Erythroblast (primary cell): ENCODE data around the gene THAP6.
"Not testable (repeated sequence)": the region's sequence is repeated elsewhere in the genome, so short reads cannot be mapped to it uniquely, and the experiment has no call there.

ENCODE experiments used
- DNase-seq, 2 experiments: peaks; one replicate each; lab custom pipeline; 2025; lab: John Stamatoyannopoulos, UW
- GATA1 ChIP-seq: IDR thresholded peaks from 2 replicates; pipeline ENCODE4 v1.6.1; 2011; ENCODE audit warnings: low read depth, mild to moderate bottlenecking, control low read depth, low read length, moderate library complexity
- POLR2A ChIP-seq: IDR thresholded peaks from 2 replicates; pipeline ENCODE4 v1.6.1; 2011; ENCODE audit warnings: mild to moderate bottlenecking, low read length

THAP6 gene

DNA sequence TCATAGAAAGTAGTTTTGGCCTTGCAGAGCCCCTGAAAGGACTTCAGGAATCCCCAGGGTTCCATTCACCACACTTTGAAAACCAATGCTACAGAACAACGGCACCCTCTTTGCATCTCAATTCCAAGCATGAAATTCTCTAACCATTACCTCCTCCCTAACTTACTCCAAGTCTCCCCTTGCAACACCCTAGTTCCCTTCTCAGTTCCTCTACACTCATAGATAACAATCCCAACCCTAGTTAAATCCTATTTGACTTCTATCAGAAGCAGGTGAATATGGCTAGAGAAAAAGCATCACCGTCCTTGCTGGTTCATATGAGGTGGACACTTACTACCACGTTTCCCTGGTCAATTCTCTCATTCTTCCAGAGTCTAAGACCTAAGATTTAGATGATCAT, 2.4 kb upstream of the THAP6 start:
- peak; percentile 7 to 22 for DNase-seq
- TF ChIP-seq GATA1, result no peak
- TF ChIP-seq POLR2A, result no peak

DNA sequence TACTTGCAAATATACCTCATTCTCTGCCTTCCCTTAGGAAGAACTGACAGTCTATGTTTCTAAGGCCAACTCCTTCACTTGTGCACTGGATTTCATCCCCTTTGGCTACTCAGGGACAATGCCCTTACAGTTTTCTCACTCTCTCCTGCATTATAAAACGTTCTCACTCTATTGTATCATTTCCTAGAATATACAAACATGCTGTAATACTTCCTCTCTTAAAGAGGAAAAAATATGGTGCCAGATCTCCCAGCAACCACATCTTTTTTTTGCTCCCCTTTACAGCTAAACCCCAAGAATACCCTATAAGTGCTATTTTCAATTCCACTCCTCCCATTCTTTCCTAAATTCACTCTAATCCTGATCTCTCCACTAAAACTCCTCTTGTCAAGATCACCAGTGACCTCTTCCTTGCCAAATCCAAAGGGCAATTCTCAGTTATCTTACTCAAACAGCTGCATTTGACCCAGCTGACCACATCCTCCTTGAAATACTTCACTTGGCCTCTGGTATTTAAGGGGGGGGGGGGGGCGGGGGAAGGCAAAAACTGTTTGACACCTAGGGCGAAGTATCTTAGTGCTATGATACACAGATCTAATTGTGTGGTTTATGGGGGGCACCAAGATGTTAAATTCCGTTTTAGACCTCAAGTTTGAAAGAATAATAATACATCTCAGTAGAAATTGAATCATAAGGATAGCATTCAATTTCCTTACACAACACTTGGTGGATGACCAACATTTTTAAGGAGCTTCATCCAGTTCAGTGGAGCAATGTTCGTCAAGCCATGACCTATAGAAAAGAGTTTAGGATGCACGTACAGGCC, 1.7 kb upstream of the THAP6 start:
- TF ChIP-seq GATA1 (no peak), POLR2A (no peak)
- DNase-seq, result peak; percentile 58 to 83

DNA sequence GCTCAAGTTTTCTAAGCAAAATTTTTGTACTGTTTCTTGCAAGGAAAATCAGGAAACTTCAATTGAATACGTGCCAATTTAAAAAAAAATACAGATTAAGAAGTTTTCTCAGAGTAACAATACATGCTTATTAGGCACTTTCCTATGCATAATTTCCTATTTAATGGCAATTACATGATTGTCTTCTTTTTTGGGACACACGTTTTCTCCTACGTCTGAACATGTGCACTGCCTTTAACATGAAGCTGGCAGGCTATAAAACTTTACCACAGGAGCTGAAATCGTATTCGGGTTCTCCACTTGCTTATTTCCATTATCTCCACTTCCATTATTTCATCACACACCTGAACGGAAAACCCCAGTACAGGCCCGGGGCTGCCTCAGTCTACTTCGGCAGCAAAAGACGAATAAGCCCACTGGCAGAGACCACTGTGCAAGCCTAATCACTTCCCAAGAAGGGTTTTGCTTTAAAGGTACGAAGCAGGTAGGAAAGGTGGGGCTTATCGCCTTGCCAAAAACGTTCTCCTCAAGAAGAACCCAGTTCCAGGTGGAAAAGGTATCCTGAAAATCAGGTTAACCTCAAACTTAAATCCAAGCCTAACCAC, 645 bp upstream of the THAP6 start:
- peak; percentile 39 to 43 for DNase-seq
- TF ChIP-seq POLR2A (no peak), GATA1 (no peak)

DNA sequence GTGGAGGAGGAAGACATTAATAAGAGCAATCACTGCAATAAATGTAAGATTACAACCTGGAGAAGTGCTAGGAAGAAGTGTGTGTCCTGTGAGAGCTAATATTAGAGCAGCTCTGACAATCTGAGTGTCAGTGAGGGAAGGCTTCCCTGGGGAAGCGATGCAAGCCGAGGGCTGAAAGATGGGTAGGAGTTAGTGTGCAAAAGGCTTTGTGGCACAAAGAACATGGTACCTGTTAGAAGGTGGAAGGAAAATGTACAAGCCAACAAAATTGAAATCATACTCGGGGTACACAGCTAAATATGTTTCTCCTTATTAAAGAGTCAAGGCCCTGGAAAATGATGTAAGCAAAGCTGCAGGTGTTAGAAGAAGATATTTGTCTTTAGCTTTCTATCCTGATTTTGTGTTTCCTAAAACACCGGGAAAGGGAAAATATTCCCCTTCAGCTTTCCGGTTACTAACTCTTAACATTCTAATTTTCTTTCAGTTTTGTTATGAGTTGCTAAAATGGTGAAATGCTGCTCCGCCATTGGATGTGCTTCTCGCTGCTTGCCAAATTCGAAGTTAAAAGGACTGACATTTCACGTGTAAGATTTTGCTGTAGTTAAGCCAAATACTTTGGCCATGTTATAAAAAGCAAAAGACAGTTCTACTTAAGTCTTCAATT, 808 bp downstream of the THAP6 start:
- DNase-seq, result peak in 1 of 2 experiments; percentile 35
- no peak for TF ChIP-seq POLR2A
- TF ChIP-seq GATA1, result no peak

DNA sequence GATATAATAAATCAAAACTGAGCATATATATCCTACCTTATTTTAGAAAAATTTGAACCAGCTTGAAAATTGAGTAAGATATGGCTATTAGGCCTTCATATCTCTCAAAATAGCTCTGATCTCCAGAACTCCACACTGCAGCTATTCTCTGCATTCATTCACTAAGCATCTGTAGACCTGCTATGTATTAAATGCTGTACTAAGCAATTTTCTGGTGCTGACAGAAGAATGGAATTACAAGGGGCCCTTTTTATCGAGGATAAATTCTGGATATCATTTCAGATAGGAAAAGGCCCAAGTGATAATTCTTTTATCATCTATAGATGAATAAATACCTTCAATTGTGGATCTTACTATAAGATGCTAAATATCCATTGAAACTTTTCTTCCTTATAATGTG, 1.9 kb downstream of the THAP6 start:
- TF ChIP-seq GATA1 (no peak), POLR2A (no peak)
- DNase-seq, result no peak

DNA sequence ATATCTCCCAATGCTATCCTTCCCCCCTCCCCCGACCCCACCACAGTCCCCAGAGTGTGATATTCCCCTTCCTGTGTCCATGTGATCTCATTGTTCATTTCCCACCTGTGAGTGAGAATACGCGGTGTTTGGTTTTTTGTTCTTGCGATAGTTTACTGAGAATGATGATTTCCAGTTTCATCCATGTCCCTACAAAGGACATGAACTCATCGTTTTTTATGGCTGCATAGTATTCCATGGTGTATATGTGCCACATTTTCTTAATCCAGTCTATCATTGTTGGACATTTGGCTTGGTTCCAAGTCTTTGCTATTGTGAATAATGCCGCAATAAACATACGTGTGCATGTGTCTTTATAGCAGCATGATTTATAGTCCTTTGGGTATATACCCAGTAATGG, 5.2 kb downstream of the THAP6 start:
- DNase-seq, result not testable (repeated sequence)

DNA sequence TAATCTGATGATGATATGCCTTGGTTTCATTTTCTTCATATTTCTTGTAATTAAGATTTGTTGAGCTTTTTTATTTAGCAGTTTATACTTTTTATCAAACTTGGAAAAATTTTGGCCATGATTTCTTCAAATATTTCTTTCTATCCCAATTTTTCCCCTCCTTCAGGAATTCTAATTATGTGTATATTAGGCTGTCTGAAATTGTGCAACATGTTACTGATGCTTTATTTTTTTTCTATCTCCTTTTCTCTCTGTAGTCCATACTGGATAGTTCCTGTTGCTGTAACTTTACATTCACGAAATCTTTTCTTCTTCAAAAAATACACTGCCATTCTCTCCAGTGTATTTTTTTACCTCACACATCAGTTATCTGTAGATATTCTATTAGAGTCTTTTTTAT, 10.8 kb downstream of the THAP6 start:
- TF ChIP-seq GATA1, result no peak
- no peak for TF ChIP-seq POLR2A
- DNase-seq, result no peak

DNA sequence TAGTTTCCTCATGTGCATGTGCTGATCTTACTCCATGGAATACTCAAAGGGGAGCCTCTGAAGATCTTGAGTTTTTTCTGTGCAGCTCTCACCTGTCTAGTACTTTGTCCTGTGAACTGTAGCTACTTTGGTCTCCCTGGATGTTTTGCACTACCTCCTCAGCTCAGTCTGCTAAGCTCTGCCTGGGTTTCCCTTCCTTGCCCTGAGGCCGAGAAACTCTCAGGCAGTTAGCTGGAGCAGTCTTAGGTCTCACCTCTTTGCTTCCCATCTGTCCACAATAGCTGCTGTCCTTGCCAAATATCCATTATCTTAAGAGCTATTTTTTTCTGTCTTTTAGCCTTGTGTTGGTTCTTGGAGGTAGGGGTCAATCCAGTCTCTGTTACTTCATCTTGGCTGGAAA, 11.6 kb downstream of the THAP6 start:
- TF ChIP-seq POLR2A, result no peak
- TF ChIP-seq GATA1, result no peak
- no peak for DNase-seq

DNA sequence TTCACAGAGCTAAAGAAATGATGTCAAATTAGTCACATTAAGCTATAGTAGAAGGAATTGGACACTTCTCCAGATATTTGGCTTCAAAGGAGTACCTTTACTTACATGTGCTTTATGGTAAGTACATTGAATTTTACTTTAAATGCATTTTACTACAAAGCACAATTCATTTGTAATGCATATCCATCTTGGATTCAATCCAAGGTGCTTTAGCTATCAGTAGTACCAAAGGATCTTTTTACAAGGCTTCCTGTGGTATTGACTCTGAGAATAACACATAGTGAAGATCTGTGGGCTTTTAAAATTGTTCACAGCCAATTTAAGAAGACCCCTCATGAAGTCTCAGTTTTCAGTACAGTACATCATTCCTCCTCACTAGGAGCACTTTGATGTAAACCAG, 13.2 kb downstream of the THAP6 start:
- no peak for DNase-seq
- no peak for TF ChIP-seq GATA1
- no peak for TF ChIP-seq POLR2A

DNA sequence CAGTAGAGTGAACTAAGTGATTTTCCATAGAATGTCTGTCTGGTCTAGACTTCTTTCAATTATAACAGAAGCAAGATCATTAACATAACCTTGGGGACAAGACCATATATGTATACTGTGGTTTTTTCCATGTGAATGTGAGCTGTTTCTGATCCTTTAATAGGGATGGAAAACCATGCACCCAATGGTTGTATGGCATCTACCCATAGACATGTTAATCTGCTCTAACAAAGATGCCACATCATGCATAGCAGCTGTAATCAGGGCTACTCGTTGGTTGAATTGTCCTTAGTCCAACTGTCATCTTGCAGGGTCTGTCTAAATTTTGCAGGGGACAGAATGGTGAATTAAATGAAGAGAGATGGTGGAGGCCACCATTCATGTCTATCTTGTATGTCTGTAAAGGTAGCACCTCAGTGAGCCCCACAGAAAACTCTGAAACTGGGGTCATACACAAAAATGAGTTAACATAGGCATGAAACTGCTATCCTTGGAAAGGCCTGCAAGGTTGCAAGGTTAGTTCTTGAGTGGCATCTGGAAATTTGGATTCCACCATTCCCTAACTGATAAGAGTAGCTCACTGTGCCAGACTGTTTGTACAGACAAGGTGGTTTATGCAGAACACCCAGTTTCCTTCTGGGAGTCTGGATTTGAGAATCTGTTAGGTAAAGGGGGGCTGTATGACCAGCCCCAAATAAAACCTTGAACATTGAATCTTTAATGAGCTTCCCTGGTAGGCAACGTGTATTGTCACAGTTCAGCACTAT, 16.5 kb downstream of the THAP6 start:
- no peak for TF ChIP-seq GATA1
- no peak for TF ChIP-seq POLR2A

DNA sequence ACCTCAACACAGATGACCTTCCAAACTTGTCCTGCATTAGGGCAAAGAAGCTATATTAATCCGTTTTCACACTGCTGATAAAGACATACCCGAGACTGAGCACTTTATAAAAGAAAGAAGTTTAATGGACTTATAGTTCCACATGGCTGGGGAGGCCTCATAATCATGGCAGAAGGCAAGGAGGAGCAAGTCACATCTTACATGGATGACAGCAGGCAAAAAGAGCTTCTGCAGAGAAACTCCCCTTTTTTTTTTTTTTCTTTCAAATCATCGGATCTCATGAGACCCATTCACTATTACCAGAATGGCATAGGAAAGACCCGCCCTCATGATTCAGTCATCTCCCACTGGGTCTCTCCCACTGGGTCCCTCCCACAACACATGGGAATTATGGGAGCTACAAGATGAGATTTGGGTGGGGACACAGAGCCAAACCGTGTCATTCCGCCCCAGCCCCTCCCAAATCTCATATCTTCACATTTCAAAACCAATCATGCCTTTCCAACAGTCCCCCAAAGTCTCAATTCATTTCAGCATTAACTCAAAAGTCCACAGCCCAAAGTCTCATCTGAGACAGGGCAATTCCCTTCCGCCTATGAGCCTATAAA, 17.4 kb downstream of the THAP6 start:
- DNase-seq, result not testable (repeated sequence)

More for the DNA sequence above, 16.5 kb downstream of the THAP6 start:
- no peak for DNase-seq

DNA sequence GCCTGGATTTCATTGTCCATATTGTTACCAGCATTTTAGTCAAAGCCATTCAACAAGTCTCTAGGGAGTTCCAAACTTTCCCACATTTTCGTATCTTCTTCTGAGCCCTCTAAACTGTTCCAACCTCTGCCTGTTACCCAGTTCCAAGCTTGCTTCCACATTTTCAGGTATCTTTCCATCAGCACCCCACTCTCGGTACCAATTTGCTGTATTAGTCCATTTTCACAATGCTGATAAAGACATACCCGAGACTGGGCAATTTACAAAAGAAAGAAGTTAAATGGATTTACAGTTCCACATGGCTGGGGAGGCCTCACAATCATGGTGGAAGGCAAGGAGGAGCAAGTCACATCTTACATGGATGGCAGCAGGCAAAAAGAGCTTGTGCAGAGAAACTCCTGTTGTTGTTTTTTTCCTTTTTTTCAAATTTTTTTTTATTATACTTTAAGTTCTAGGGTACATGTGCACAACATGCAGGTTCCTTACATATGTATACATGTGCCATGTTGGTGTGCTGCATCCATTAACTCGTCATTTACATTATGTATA, 19.1 kb downstream of the THAP6 start:
- DNase-seq, result not testable (repeated sequence)

DNA sequence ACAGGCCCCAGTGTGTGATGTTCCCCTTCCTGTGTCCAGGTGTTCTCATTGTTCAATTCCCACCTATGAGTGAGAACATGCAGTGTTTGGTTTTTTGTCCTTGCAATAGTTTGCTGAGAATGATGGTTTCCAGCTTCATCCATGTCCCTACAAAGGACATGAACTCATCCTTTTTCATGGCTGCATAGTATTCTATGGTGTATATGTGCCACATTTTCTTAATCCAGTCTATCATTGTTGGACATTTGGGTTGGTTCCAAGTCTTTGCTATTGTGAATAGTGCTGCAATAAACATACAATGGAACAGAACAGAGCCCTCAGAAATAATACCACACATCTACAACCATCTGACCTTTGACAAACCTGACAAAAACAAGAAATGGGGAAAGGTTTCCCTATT, 19.7 kb downstream of the THAP6 start:
- DNase-seq, result not testable (repeated sequence)

DNA sequence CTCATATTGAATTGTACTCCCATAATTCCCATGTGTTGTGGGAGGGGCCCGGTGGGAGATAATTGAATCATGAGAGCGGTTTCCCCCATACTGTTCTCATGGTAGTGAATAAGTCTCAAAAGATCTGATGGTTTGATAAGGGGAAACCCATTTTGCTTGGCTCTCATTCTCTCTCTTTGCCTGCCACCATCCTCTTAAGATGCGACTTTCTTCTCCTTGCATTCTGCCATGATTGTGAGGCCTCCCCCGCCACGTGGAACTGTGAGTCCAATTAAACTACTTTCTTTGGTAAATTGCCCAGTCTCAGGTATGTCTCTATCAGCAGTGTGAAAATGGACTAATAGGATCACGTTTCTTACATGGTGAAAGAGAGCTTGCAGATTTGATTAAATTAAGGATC, 23.0 kb downstream of the THAP6 start:
- not testable (repeated sequence) for DNase-seq
